C4-2B (cell line): ENCODE data around the gene METTL24.

Source experiments
- ZFX ChIP-seq: fragments of 450-650 bp; IDR thresholded peaks from 2 replicates; pipeline ENCODE4 v1.6.1; 2017
- TF ChIP-seq, protein P1 (sequence below): fragments of 450-650 bp; conservative IDR thresholded peaks from 2 replicates; pipeline ENCODE4 v1.5.1; 2017; ENCODE audit warnings: mild to moderate bottlenecking

DNA sequence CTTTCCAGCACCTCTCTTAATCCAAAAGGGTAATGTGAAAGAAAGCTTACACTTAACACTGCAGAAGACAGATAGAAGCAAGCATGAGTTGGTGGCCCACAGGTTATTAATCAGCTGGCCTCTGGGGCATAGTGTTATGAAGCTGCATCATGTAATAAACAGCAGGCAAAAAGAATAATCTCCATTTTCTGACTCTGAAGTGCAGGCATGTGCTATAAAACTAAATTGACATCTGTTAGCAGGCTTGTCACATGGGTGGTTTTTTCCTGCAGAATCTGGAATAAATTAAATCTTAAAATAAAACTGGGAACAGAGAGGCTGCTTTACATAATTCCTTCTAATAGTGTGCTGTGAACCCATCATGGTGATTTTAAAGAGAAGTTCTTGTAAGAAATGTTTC is 73.3 kb downstream of the METTL24 start:
- TF ChIP-seq, protein P1, sequence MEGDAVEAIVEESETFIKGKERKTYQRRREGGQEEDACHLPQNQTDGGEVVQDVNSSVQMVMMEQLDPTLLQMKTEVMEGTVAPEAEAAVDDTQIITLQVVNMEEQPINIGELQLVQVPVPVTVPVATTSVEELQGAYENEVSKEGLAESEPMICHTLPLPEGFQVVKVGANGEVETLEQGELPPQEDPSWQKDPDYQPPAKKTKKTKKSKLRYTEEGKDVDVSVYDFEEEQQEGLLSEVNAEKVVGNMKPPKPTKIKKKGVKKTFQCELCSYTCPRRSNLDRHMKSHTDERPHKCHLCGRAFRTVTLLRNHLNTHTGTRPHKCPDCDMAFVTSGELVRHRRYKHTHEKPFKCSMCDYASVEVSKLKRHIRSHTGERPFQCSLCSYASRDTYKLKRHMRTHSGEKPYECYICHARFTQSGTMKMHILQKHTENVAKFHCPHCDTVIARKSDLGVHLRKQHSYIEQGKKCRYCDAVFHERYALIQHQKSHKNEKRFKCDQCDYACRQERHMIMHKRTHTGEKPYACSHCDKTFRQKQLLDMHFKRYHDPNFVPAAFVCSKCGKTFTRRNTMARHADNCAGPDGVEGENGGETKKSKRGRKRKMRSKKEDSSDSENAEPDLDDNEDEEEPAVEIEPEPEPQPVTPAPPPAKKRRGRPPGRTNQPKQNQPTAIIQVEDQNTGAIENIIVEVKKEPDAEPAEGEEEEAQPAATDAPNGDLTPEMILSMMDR, result no peak
- TF ChIP-seq ZFX, result no peak
